GM12875 (cell line): ENCODE measurements around the gene DIPK1A.

Experiments
- H3K4me3 ChIP-seq: one replicate; pipeline ENCODE4 v1.5.1; 2011; ENCODE audit warnings: low read depth, low read length, control low read depth
- CTCF ChIP-seq: IDR thresholded peaks from 2 replicates; pipeline ENCODE4 v1.5.1; 2011; ENCODE audit warnings: low read depth, mild to moderate bottlenecking, control low read depth, inconsistent platforms, low read length, moderate library complexity, borderline replicate concordance; ENCODE audit not compliant: insufficient read depth

The DIPK1A gene

DNA sequence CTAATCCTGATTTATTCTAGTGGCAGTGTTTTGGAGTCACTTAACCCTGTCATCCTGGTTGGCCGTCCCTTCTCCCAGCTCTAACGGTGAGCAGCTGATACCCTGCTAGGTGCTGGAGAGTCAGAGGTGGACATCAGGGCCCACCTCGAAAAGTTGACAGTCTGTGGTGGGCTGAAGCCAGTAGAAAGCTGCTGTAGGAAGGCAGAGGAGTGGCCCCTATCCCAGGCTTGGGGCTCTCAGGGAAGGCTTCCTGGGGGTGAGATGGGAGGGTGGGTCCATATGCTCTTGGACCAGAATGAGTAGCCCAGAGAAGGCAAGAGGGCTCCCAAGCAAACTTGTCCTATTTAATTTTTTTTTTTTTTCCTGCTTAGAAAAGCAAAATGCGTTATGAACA lies 129.9 kb downstream of the DIPK1A start:
- no peak overlapping the region for H3K4me3 ChIP-seq
- TF ChIP-seq CTCF, result no peak

DNA sequence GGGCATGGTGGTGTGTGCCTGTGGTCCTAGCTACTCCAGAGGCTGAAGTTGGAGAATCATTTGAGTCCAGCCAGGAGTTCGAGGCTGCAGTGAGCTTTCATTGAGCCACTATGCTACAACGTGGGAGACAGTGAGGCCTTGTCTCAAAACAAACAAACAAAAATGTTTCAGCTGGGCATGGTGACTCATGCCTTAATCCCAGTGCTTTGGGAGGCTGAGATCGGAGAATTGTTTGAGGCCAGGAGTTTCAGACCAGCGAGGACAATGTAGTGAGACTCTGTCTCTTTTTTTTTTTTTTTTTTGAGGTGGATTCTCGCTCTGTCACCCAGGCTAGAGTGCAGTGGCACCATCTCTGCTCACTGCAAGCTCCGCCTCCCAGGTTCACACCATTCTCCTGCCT lies 134.5 kb downstream of the DIPK1A start:
- H3K4me3 ChIP-seq, result no peak overlapping the region
- TF ChIP-seq CTCF, result no peak

- TF ChIP-seq CTCF, result no peak
- H3K4me3 ChIP-seq, result no peak overlapping the region
Measured at GRCh38 chr1:92822879-92823278, 138.4 kb downstream of the DIPK1A start.

GRCh38 chr1:92820551-92820950 lies 140.7 kb downstream of the DIPK1A start:
- no peak overlapping the region for H3K4me3 ChIP-seq
- TF ChIP-seq CTCF, result no peak

DNA sequence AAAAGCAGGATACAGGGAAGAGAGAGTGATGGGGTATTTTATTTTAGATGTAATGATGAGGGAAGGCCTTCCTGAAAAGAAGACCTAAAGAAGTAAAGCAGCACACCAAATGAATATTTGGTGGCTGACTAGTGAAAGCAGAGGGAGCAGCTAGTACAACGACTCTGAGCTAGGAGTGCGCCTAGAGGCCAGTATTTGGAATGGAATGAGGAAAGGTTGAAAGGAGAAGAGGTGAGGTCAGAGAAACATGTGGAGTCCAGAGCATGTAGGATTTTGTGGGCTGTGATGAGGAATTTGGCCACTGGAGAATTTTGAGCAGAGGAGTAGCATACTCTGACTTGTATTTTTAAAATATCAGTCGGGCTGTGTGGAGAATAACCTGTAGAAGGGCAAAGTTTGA lies 141.2 kb downstream of the DIPK1A start:
- no peak for TF ChIP-seq CTCF
- H3K4me3 ChIP-seq, result no peak overlapping the region

GRCh38 chr1:92817986-92818764 lies 143.1 kb downstream of the DIPK1A start:
- peak; percentile 82 for TF ChIP-seq CTCF
- H3K4me3 ChIP-seq, result no peak overlapping the region

GRCh38 chr1:92817137-92817697 lies 144.0 kb downstream of the DIPK1A start:
- no peak overlapping the region for H3K4me3 ChIP-seq
- no peak for TF ChIP-seq CTCF
